ENCODE measurements around the gene PNKD.

DNA sequence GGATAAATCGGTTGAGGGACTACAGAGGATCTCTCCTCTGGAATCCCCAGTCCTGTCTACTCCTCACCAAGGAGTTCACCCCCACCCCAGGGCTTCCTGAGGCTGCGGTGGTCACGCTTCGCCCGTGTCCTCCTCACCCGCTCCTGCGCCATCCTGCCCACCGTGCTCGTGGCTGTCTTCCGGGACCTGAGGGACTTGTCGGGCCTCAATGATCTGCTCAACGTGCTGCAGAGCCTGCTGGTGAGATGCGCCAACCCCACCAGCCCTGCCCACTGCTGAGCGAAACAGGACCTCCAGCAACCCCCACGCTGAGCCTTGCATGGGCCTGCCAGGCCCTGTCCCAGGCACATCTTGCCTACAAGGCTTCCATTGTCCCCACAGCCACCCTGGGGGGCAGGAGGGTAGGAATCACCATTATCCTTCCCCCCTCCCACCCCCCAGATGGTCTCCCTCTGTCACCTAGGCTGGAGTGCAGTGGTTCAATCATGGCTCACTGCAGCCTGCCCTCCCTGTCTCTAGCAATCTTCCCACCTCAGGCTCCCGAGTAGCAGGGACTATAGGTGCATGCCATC, 122.7 kb downstream of the PNKD start:
- TF ChIP-seq, protein P1, sequence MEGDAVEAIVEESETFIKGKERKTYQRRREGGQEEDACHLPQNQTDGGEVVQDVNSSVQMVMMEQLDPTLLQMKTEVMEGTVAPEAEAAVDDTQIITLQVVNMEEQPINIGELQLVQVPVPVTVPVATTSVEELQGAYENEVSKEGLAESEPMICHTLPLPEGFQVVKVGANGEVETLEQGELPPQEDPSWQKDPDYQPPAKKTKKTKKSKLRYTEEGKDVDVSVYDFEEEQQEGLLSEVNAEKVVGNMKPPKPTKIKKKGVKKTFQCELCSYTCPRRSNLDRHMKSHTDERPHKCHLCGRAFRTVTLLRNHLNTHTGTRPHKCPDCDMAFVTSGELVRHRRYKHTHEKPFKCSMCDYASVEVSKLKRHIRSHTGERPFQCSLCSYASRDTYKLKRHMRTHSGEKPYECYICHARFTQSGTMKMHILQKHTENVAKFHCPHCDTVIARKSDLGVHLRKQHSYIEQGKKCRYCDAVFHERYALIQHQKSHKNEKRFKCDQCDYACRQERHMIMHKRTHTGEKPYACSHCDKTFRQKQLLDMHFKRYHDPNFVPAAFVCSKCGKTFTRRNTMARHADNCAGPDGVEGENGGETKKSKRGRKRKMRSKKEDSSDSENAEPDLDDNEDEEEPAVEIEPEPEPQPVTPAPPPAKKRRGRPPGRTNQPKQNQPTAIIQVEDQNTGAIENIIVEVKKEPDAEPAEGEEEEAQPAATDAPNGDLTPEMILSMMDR (IDR thresholded peaks at IDR 0.05): no peak
- TF ChIP-seq EP300 (IDR thresholded peaks at IDR 0.05) (no peak), POLR2A (IDR thresholded peaks at IDR 0.05) (no peak)
